ENCODE results near the gene PRMT7. TPM values are rescaled to one million over a fixed set of nuclear protein-coding genes. Genes with fewer than 3 reads are reported as not detected.

PRMT7 gene
- total RNA-seq, 1 experiment from 2014 or later: 51.7 TPM

DNA sequence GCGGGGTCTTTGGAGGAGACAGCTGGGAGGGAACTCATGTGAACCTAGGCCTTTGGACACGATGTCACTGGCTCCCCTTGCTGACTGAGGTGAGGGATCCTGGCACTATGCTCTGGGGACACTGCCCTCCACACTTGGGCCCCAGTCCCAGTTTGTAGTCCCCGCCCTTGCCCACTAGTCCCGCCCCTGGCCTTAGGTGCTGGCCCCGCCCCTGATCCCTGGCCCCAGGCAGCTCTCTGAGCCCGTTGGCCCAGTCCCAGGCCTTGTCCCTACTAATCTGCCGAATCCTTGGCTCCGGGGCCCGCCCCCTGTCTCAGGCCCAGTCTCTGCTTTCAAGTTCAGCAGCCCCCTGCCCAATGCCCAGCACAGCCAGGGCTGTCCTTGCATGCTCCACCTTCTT is 76.5 kb downstream of the PRMT7 start:
- DNase-seq (ENCODE audit: extremely low read depth, low read depth): no peak

DNA sequence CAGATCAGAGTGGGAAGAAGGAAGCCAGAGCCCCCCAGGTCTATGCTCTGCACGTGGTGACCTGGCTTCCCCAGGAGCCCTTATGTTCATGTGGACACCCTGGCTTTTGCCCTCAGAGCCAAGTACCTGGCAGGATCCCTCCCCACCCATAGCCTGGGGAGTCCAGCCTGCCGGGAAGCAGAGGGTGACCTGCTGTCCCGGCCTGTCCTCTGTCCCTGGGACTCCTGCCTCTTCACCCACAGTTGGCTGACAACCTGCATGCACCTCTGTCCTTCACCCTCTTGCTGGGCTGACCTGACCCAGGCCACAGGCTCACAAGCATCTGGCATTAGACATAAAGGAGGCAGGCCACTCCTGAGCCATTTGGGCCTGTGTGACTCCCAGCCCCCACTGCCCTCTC is 77.3 kb downstream of the PRMT7 start:
- no peak for DNase-seq (ENCODE audit: extremely low read depth, low read depth)

DNA sequence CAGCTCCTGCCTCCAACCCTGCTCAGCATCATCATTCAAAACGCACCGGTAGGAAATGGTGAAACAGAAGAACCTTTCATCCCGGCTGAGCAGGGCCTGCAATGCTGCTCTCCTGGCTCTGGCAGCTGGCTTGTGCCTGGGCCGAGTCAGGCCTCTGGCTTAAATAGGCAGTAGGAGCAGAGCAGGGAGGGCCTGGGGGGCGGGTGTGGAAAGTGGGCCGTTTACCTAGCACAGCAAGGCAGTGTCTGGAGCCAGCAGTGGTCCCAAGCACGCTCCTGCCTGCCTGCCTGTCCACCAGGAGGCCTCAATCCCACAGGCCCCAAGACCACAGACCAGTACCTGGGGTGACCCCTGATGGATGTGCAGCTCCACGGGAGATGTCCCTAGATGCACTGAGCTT is 78.2 kb downstream of the PRMT7 start:
- no peak for DNase-seq (ENCODE audit: extremely low read depth, low read depth)

DNA sequence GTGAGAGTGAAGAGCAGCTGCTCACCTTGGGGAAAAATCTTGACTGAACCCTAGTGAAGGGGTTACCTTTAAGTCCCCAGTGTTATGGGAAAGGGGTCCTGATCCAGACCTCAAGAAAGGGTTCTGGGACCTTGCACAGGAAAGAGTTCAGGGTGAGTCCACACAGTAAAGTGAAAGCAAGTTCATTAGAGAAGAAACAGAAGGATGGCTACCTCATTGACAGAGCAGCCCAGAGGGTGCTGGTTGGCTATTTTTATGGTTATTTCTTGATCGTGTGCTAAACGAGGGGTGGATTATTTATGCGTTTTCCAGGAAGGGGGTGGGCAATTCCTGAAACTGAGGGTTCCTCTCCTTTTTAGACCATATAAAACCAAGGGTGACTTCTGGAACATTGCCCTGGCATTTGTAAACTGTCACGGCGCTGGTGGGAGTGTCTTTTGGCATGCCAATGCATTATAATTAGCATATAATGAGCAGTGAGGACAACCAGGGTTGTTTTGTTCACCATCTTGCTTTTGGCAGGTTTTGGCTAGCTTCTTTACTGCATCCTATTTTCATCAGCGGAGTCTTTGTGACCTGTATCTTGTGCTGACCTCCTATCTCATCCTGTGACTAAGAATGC is 79.0 kb downstream of the PRMT7 start:
- no peak for DNase-seq (ENCODE audit: extremely low read depth, low read depth)

DNA sequence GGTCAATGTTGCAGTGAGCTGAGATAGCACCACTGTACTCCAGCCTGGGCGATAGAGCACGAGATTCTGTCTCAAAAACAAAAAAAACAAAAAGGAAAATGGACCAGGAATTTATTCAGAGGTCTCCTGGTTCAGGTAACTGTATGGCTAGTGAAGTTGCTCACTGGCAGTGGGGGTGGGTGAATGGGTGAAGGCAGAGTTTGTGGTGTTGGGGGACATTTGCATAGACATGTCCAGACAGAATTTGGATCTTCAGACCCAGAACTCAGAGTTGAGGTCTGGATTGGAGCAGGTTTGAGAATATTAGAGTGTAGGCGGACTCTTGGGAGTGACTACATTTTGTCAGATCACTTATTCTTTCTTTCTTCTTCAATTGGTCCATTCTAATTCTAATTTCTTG is 82.5 kb downstream of the PRMT7 start:
- no peak for DNase-seq (ENCODE audit: extremely low read depth, low read depth)

DNA sequence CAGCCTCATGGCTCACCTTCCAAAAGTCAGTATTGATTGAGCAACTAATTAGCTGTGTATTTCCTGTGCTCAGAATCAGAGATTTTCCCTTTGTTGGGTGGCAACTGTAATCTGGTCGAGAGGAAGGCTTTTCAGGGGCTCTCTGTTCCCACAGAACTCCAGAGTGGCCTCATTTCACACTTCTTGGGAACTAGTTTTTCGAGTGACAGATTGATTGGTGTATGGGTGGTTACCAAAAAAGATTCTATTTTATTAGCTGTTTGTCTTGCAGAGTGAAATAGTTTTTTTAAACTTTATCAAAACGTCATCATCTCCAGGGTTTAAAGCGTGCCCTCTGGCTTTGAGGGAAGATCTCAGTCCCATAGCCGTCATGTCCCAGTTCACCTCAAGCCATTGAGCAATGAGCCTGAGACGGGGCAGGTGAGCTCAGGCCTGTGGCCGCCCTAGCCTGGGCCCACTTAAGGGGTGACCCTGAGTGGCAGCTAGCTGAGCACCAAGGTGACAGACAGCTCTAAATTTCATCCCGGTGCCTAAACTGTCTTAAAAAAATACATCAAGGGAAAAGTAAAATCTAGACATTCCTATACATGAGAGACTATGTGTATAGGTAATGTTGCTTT is 84.5 kb downstream of the PRMT7 start:
- DNase-seq (ENCODE audit: extremely low read depth, low read depth): no peak

DNA sequence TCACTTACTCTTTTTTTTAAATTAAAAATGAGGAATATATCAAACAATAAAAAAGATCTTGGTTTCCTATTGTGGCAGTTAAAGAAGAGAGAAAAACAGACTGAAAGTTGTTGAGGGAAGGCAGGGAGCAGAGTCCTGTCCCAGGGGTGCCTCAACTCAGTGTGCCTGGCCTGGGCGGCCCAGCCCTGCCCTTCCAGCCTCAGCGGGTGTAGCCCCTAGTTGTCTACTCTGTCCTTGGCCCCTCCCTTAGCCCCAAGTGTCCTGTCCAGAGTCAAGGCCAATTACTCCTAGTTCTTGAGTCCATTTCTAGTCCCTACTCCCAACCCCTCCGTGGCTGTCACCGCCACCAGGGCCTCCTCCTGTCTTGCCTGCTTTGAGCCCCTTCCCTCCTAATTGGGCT is 85.0 kb downstream of the PRMT7 start:
- no peak for DNase-seq (ENCODE audit: extremely low read depth, low read depth)

DNA sequence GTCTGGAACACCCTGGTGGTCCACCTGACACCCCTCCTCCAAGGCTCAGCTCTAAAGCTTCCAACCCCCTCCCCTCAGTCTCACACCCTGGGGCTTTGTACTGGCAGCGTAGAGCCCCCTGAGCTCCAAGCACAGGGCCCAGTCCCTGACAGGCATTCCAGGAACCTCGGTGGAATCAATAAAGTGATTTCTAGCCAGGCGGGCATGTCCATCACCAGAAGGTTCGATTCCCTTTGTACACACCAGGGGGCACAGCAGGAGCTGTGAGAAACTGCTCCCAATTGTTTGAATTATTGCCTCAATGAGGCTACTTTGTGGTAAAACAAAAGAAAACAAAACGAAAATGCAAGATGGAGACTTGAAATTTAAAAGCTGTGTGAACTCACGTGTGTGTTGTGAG is 85.7 kb downstream of the PRMT7 start:
- peak; percentile 30 for DNase-seq (ENCODE audit: extremely low read depth, low read depth)

DNA sequence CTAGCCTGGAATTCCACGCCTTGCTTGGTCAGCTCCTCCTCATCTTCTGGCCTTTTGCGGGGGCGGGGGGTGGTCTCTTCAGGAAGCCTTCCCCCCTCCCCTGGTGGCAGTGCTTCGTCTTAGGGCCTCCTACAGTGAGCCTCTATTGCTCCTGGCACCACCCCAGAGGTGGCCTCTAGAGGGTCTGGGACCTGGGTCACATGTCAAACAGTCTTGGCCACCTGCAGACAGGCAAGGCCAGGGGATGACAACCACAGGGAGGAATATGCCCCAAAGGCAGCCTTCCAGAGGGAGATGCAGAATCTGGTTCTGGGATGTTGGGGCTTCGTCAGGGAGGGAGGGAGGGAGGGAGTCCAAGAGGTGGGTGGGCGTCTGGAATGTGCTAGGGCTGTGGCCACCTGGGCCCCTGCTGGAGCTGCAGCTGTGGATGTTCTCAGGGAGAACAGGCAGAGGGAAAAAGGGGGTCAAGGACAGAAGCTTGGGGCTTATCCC is 86.9 kb downstream of the PRMT7 start:
- no peak for DNase-seq (ENCODE audit: extremely low read depth, low read depth)

DNA sequence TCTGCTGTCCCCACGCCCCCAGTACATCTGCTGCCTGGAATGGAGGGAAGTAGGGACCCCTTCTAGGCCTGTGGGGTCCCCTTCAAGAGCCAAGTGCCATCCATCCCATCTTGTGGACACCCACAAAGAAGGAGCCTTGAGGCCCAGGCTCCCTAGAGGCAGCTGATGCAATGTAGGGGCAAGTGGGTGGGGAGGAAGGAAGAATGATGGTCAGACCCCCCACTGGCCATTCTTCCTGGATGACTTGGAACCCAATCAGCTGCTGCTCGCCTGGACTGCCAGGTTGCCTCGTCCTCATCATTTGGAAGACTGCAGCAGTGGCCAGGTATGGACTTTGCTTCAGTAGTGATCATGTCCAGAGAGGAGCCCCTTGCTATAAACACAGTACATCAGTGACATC is 88.6 kb downstream of the PRMT7 start:
- DNase-seq (ENCODE audit: extremely low read depth, low read depth): peak; percentile 24

DNA sequence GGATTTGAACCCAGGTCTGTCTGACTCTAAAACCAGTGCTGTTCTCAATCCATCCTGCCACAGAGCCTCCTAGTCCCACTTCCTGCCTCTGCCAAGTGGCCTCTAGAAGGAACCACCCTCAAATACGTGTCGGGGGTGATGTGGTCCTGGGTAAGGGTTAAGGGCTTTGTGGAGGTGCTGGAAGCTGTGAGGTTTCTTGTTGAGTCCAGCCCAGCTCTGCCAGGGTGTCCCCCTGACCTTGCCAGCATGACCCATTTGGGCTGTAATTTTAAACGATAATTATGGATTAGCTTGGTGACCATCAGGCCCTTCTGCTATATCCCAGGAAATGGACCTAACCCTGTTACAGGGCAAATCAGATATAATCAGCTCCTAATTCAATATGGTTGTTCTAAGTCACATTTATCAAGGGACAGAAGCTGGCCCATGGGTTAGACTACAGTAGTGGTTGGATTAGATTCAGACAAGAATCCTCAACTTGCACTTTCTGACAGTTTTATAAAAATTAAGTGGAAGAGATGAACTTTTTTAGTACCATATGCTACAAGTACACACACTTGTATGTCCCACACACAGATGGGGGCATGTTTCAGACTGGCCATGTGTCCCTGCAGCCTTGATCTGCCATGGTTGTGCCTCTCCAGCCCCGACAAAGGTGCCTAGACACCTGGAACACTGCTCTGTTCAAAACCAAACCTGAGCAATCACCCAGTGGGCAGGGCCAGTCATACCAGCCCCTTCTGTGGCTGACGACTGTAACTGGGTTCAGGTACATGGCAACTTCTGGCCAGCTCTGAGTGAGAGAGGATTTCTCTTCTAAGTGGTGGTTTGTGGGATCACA is 89.5 kb downstream of the PRMT7 start:
- DNase-seq (ENCODE audit: extremely low read depth, low read depth): no peak

DNA sequence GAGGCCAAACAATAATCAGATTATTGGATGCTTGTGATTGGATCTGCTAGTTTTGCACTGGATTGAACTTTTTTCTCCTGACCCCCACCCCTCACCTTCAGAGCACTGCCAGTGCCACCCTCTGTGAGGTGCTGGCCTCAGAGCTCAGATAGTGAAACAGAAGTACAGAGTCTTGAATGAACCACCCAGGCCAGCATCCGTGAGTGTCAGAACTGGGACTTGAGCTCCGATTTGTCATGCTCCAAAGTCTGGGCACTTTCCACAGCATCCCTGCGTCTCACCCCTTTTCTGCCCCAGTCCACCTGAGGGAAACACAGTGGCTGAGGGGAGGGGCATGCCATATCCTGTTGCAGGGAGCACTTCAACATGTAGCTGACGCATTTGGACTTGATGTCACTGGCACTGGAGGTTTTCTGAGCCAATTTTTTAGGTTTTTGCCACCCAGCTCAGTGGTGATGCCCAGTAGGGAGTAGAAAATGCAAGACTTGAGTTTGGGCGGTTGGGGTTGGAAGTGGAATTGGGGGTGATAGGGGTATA is 90.2 kb downstream of the PRMT7 start:
- DNase-seq (ENCODE audit: extremely low read depth, low read depth): no peak

DNA sequence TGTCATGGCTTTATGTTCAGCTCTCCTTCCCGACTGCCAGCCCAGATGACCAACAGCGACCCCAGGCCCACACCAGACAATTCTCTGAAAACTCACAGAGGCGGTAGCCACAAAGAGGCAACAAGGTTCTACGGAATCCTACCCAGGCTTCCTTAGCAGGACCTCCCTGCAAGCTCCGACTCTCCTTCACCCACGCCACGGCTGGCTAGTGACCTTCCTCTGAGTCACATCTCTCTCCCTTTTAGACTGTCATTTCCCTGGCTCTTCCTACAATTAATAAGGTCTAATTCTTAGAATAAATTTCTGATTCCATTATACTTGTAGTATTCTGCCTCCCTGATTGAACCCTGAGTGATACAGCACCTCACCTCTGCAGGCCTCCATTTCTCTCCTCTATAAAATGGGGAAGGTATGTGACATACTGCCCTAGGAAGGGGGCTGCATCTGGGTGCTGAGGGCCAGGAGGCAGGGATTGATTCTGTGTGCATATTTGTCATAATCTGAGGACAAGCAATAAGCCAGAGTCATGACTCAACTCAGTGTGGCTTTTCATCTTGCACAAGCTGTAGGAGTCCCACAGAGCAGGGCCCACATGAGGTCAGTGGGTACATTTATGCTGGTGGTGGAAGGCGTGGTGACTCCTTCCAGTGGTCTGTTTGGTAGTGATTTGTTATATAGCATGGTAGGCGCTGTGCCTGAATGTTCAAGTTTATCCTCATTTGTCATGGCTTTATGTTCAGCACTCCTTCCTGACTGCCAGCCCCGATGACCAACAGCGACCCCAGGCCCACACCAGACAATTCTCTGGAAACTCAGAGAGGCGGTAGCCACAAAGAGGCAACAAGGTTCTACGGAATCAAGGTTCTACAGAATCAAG is 91.3 kb downstream of the PRMT7 start:
- no peak for DNase-seq (ENCODE audit: extremely low read depth, low read depth)

DNA sequence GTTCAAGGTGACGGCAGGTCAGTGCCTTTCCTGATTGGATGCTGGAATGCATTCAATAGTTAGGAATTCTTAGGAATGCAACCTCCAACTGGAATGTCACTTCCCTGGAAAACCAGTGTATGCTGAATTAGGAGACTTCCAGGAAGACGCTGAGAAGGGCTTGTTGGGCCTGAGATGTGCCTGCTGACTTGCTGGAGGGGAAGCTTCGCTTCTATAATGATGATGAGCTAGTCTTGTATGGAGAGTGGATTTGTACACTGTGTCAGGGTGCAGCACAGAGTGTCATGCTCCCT is 91.9 kb downstream of the PRMT7 start:
- no peak for DNase-seq (ENCODE audit: extremely low read depth, low read depth)

DNA sequence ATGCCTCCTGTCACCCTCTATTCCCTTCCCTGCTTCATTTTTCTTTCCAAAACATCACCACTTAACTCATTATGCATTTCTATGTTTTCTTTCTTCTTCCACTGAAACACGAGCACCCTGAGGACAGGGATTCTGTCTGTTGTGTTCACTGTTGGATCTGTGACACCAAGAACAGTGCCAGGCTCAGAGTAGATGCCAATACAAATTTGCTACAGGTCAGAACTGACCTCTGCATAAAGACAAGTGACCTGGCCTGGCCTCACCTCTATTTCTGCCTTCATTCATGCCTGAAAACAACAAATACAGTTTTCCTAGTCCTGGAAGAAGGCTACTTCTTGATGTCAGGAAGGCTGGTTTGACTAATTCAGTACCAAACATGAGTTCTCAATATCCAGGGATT is 92.4 kb downstream of the PRMT7 start:
- no peak for DNase-seq (ENCODE audit: extremely low read depth, low read depth)

DNA sequence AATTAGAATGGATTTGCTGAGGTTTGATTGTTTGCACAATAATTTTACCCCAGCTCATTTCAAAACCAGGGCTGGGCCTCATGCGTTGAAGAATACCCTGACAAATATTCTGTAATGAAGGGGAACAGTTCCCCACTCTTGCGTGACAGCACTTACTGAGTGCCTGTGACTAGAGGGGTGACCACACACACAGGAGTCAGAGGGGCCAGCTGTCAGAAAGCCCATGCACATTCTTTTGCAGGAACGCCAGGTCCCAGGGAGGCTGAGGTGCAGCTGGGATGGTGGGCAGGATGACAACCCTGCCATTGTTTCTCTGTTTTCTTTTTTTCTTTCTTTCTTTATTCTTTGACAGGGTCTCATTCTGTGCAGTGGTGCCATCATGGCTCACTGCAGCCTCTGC is 92.9 kb downstream of the PRMT7 start:
- no peak for DNase-seq (ENCODE audit: extremely low read depth, low read depth)

DNA sequence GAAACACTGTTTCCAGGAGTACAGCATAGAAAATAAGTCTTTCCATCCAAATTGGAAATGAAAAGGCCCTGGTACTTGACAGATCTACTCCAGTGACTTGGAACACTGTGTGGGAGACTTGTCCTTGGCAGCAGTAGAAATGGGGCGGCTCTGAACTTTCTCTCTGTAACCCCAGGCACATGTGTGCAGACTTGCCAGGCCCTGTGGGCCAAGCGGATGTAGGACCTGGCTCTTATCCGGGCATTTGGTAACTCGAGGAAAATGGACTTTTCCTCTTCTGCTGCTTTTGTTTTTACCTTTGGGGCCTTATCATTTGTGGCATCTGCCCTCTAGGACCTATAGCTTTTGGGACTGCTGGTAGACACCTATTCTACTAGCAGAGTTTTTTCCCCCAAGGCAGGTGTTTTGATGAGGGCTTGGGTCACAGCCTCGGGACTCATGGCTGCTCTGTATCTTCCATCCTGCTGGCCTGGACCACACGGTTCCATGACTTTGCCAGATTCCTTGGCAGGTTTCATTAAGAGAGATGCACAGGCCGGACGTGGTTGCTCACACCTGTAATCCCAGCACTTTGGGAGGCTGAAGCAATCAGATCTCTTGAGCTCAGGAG is 94.0 kb downstream of the PRMT7 start:
- DNase-seq (ENCODE audit: extremely low read depth, low read depth): no peak

DNA sequence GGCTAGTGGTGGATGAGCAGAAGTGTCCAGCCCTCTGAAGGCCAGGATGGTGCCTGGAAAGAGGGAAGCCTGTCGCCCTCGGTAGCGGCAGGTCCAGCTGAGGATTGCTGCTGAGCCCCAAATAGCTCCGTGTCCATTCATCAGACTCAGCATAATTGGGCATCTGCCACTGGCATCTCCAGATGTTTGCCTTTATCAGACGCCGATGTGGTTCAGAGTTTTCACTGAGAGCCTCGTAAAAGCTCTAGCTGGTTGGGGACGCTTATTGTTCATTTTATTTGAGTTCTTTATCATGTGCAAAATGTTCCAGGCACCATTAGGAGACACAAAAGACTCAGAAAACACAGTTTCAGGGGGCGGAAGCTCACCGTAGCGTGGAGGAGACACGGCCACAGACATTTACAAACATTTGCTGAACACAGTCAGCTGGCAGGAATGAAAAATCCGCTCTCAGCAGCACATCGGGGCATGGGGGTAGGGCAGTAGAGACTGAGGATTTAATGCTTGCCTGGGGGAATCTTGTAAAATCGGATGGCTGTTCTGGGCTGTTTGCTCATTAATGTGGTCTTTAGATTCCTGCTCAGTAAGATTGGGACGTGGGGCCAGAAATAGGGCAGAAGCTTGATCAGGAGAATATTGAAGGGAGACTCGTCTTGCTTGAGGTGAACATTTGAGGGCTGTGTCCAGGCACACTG is 95.8 kb downstream of the PRMT7 start:
- DNase-seq (ENCODE audit: extremely low read depth, low read depth): no peak

All from NCI-H460 (cell line).